Esophagus muscularis mucosa (tissue), 4 donors: ENCODE measurements around the gene OBSCN. TPM values are rescaled to one million over a fixed set of nuclear protein-coding genes. Genes with fewer than 3 reads are reported as not detected.

ENCODE experiments used
- DNase-seq: peaks from one replicate; pipeline ENCODE4 v3.0.0-alpha.2; 2017; ENCODE audit errors: extremely low spot score
- H3K27ac ChIP-seq, 4 donors: fragments of 200-600 bp; sonication (generic); replicated peaks in 1 of 4; 1 replicate in 3 of 4; 2 replicates in 1 of 4; pipeline ENCODE4 v1.5.1; 2016 to 2019; ENCODE audit warnings: mild to moderate bottlenecking in 1 of 4
- H3K27me3 ChIP-seq, 4 donors: fragments of 200-600 bp; sonication (generic); one replicate each; pipeline versions ENCODE4 v1.5.1 to v1.6.0; 2016 to 2019
- H3K36me3 ChIP-seq, 4 donors: fragments of 200-600 bp; sonication (generic); one replicate each; pipeline ENCODE4 v1.5.1; 2016 to 2019
- H3K4me1 ChIP-seq, 4 donors: fragments of 200-600 bp; sonication (generic); one replicate each; pipeline ENCODE4 v1.5.1; 2016 to 2019
- H3K4me3 ChIP-seq, 4 donors: fragments of 200-600 bp; sonication (generic); 1 replicate in 2 of 4; 2 replicates in 2 of 4; pipeline ENCODE4 v1.5.1; 2016 to 2019; ENCODE audit warnings: mild to moderate bottlenecking in 4 of 4, moderate library complexity in 1 of 4
- H3K9me3 ChIP-seq, 4 donors: fragments of 200-600 bp; sonication (generic); 1 replicate in 3 of 4; 2 replicates in 1 of 4; pipeline ENCODE4 v1.5.1; 2016 to 2019
- EP300 ChIP-seq: sonication (generic); formaldehyde crosslinking; IDR thresholded peaks from one replicate; pipeline ENCODE4 v1.6.1; 2017; ENCODE audit warnings: antibody characterized with exemption
- POLR2A ChIP-seq: fragments of 450-650 bp; IDR thresholded peaks from one replicate; pipeline ENCODE4 v1.6.1; 2017; ENCODE audit warnings: antibody characterized with exemption, moderate library complexity, mild to moderate bottlenecking, low read depth
- POLR2AphosphoS5 ChIP-seq, 2 donors: sonication (generic); formaldehyde crosslinking; IDR thresholded peaks; one replicate each; pipeline ENCODE4 v1.6.1; 2017; ENCODE audit warnings: antibody characterized with exemption in 2 of 2
- WGBS: methylation state at CpG from one replicate; pipeline ENCODE4 v1.1.5; 2018; 5-methylcytosine and 5-hydroxymethylcytosine counted together
- intact Hi-C: fragments of 100-400 bp; cut with DNase I; formaldehyde crosslinking; loops from one replicate; pipeline ENCODE4 v1.15.1; 2023
- total RNA-seq, 4 donors: library from RNA; depleted of rRNA; stranded (reverse); fragments of >200 nt; gene quantifications; one replicate each; pipeline versions ENCODE4 v1.1.0 to v1.2.1, GENCODE V29; 2016
- TF ChIP-seq, protein P1 (sequence below), 3 experiments: fragments of 200-600 bp in 2 of 3; fragments of 450-650 bp in 1 of 3; sonication (generic) in 2 of 3; IDR thresholded peaks; one replicate each; pipeline ENCODE4 v1.5.1; 2017 to 2019; ENCODE audit warnings: antibody characterized with exemption in 3 of 3, mild to moderate bottlenecking in 2 of 3, moderate library complexity in 1 of 3

Gene OBSCN
- total RNA-seq, 4 donors from 2014 or later, result 12.6 to 31.4 (median 17.8) TPM

DNA sequence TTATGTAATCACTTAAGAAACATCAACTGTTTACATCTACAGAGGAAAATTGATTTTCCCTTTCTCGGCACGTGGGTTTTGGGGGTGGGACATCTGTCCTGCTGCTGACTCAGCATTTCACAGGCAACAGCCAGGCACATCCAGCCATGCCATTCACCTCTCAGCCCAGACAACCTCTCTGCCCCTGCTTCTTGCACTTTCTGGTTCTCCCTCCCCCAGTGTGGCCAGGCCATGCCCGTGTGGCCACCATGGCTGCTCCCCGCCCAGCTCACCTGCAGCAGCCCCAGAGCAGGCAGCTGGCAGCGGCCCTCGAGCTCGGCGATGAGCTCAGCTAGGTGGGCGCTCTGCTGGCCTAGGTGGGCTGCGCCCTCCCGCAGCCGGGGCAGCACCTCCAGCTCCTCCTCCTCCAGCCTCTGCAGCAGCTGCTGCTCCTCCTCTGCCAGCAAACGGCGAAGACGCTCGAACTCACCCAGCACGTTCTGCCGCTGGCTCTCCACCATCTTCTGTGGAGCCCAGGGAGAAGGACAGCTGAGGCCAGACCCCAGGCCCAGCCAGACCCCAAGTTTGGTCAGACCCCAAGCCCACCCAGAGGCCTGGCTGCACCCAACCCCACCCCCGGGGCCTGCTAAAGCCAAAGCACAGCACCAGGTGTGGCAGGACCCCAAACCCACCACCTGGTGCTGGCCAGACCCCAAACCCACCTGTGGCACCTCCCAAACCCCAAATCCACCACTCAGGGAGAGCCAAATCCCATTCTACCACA, 193.0 kb downstream of the OBSCN start:
- DNase-seq, result no peak
- intact Hi-C loops, result loop anchor here (10.0 kb wide), 1 partner anchor 126 kb away; no protein-coding TSS in a partner anchor
- WGBS, result 77% methylated on average over 9 of the region's 19 CpGs
- Histone ChIP-seq H3K27me3 (no peaks in the 10 kb centered on the region), H3K4me3 (no peak overlapping the region), H3K9me3 (no peaks in the 10 kb centered on the region), H3K4me1 (peaks cover 19 to 42% (median 36%) of the 10 kb centered on the region in 4 donors), H3K36me3 (peaks cover 29 to 79% (median 62%) of the 10 kb centered on the region in 4 donors), H3K27ac (no peak overlapping the region)
- TF ChIP-seq, protein P1, sequence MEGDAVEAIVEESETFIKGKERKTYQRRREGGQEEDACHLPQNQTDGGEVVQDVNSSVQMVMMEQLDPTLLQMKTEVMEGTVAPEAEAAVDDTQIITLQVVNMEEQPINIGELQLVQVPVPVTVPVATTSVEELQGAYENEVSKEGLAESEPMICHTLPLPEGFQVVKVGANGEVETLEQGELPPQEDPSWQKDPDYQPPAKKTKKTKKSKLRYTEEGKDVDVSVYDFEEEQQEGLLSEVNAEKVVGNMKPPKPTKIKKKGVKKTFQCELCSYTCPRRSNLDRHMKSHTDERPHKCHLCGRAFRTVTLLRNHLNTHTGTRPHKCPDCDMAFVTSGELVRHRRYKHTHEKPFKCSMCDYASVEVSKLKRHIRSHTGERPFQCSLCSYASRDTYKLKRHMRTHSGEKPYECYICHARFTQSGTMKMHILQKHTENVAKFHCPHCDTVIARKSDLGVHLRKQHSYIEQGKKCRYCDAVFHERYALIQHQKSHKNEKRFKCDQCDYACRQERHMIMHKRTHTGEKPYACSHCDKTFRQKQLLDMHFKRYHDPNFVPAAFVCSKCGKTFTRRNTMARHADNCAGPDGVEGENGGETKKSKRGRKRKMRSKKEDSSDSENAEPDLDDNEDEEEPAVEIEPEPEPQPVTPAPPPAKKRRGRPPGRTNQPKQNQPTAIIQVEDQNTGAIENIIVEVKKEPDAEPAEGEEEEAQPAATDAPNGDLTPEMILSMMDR (IDR thresholded peaks at IDR 0.05), result no peak
- TF ChIP-seq POLR2A (no peak), EP300 (no peak), POLR2AphosphoS5 (IDR thresholded peaks at IDR 0.05) (no peak)

DNA sequence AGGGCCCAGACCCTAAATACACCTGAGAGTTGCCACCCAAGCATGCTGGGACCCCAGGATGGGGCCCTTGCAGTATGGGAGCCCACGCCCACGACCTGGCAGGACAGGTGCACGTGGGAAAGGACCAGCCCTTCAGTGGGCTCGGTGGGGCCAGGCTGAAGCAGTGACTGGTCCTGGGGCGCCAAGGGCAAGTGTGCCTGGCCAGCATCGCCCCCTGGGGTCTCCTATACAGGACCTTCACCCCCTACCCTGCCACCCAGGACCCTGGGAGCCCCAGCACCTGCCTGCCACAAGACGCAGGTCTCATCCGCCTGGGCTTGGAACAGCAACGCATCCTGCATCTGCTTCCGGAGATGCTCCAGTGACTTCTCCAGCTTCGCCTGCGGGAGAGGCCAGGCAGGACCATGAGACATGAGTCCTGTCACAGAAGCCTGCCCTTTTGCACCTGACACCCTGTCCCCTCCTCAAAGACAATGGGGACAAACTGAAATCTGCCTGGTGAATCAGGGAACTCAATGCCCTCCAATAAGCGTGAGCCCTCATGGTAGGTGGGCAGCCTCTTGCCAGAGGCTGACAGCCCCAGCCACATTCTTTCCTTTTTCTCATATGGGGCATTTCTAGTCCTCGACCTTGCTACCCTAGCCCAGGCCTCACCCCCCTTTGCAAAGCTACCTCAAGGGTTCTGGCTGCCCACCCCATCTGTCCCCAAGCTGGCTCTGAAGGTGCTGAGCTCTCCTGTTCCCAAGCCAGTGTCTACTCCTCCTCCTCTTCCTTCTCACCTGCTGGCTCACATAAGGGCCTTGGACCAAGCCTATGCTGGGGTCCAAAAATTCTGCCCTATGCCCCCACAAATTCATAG, 194.2 kb downstream of the OBSCN start:
- 88% methylated on average over 2 of the region's 14 CpGs for WGBS
- H3K27me3 ChIP-seq, result no peaks in the 10 kb centered on the region
- TF ChIP-seq POLR2AphosphoS5 (IDR thresholded peaks at IDR 0.05) (no peak), POLR2A (no peak), EP300 (no peak)
- TF ChIP-seq, protein P1 (IDR thresholded peaks at IDR 0.05), result no peak
- no peak overlapping the region for H3K27ac ChIP-seq
- DNase-seq, result no peak
- H3K4me3 ChIP-seq, result no peak overlapping the region
- peaks cover 19 to 46% (median 38%) of the 10 kb centered on the region in 4 donors for H3K4me1 ChIP-seq
- intact Hi-C loops, result loop anchor here (10.0 kb wide), 1 partner anchor 127 kb away; no protein-coding TSS in a partner anchor
- H3K9me3 ChIP-seq, result no peaks in the 10 kb centered on the region
- H3K36me3 ChIP-seq, result peaks cover 18 to 67% (median 50%) of the 10 kb centered on the region in 4 donors

DNA sequence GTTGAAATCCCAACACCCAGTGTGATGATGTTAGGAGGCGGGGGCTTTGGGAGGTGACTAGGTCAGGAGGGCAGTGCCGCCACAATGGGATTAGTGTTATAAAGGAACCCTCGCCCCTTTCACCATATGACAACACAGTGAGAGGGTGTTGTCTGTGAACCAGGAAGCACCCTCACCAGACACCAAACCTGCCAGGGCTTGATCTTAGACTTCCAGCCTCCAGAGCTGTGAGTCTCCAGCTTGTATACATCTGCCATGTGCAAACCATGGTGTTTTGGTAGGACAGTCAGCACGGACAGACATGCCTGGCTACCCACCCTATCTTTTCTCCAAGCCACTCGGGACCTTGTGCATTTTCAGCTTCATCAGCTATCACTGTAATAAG, 194.8 kb downstream of the OBSCN start:
- no peak overlapping the region for H3K4me3 ChIP-seq
- intact Hi-C loops, result loop anchor here (10.0 kb wide), 1 partner anchor 128 kb away; no protein-coding TSS in a partner anchor
- whole genome bisulfite sequencing, result 93% methylated on average over 4 of the region's 5 CpGs
- TF ChIP-seq POLR2AphosphoS5 (IDR thresholded peaks at IDR 0.05) (no peak), POLR2A (no peak), EP300 (no peak)
- TF ChIP-seq, protein P1 (IDR thresholded peaks at IDR 0.05), result no peak
- DNase-seq, result no peak
- H3K36me3 ChIP-seq, result peaks cover 14 to 61% (median 44%) of the 10 kb centered on the region in 4 donors
- H3K27me3 ChIP-seq, result no peaks in the 10 kb centered on the region
- H3K9me3 ChIP-seq, result no peaks in the 10 kb centered on the region
- no peak overlapping the region for H3K27ac ChIP-seq
- peaks cover 24 to 52% (median 44%) of the 10 kb centered on the region in 4 donors for H3K4me1 ChIP-seq

DNA sequence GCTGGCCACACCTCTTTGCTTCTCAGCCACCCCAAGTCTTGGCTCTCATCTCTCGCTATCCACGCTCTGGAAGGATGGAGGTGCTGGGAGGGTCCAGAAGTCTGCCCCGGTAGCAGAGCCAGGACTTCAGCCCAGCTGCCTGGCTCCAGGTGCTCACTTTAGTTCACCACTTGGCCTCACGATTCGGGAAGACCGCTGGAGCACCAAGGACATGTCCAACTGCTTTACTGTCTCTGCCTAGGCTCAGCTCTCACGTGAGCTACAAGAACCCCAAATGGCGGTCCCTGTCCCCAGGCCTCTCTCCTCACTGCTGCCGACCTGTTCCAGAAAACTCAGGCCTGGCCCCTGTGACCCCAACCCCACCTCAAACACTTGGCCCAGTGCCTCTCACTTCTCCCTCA, 195.4 kb downstream of the OBSCN start:
- 90% methylated on average over 9 of the region's 9 CpGs for WGBS
- no peaks in the 10 kb centered on the region for H3K27me3 ChIP-seq
- no peak overlapping the region for H3K27ac ChIP-seq
- TF ChIP-seq POLR2A (no peak), POLR2AphosphoS5 (IDR thresholded peaks at IDR 0.05) (no peak), EP300 (no peak)
- TF ChIP-seq, protein P1 (IDR thresholded peaks at IDR 0.05), result no peak
- intact Hi-C loops, result loop anchor here (10.0 kb wide), 1 partner anchor 128 kb away; no protein-coding TSS in a partner anchor
- H3K4me3 ChIP-seq, result no peak overlapping the region
- no peak for DNase-seq
- no peaks in the 10 kb centered on the region for H3K9me3 ChIP-seq
- peaks cover 29 to 58% (median 50%) of the 10 kb centered on the region in 4 donors for H3K4me1 ChIP-seq
- peaks cover 8 to 55% (median 38%) of the 10 kb centered on the region in 4 donors for H3K36me3 ChIP-seq
